BE2C (cell line): Measurements from ENCODE around the gene FPR3.

ENCODE experiments used
- DNase-seq: peaks from one replicate; pipeline ENCODE4 v3.0.0-alpha.2; 2020
- H3K27me3 ChIP-seq: fragments of 250-450 bp; sonication (Bioruptor Pico); 2 replicates; pipeline ENCODE4 v1.5.1; 2020; ENCODE audit warnings: mild to moderate bottlenecking
- H3K36me3 ChIP-seq: fragments of 250-450 bp; sonication (Bioruptor Pico); 2 replicates; pipeline ENCODE4 v1.5.1; 2020; ENCODE audit warnings: mild to moderate bottlenecking
- H3K4me1 ChIP-seq: fragments of 250-450 bp; sonication (Bioruptor Pico); 2 replicates; pipeline ENCODE4 v1.5.1; 2020
- H3K4me3 ChIP-seq: 2 replicates; pipeline ENCODE4 v1.5.1; 2011; ENCODE audit warnings: low read depth, low read length
- H3K9me3 ChIP-seq: fragments of 250-450 bp; sonication (Bioruptor Pico); 2 replicates; pipeline ENCODE4 v1.5.1; 2020
- CTCF ChIP-seq: IDR thresholded peaks from 2 replicates; pipeline ENCODE4 v1.5.1; 2012; ENCODE audit warnings: mild to moderate bottlenecking, low read depth, low read length

FPR3 gene

GRCh38 chr19:51780270-51780669 is 14.7 kb upstream of the FPR3 start:
- no peaks in the 10 kb centered on the region for H3K9me3 ChIP-seq

GRCh38 chr19:51781999-51782398 is 13.0 kb upstream of the FPR3 start:
- Histone ChIP-seq H3K4me3 (no peak overlapping the region), H3K9me3 (no peaks in the 10 kb centered on the region), H3K36me3 (no peaks in the 10 kb centered on the region), H3K4me1 (no peaks in the 10 kb centered on the region), H3K27me3 (no peaks in the 10 kb centered on the region; the same call in none of the 2 replicates)
- TF ChIP-seq CTCF: no peak
- DNase-seq: no peak

More at GRCh38 chr19:51780270-51780669, 14.7 kb upstream of the FPR3 start:
- Histone ChIP-seq H3K4me3 (no peak overlapping the region), H3K36me3 (no peaks in the 10 kb centered on the region), H3K4me1 (no peaks in the 10 kb centered on the region), H3K27me3 (no peaks in the 10 kb centered on the region; the same call in none of the 2 replicates)
- no peak for DNase-seq
- TF ChIP-seq CTCF: no peak

- TF ChIP-seq CTCF: peak; percentile 48
- DNase-seq: no peak
- no peaks in the 10 kb centered on the region for H3K9me3 ChIP-seq
- no peak overlapping the region for H3K4me3 ChIP-seq
- no peaks in the 10 kb centered on the region; the same call in none of the 2 replicates for H3K27me3 ChIP-seq
- no peaks in the 10 kb centered on the region for H3K36me3 ChIP-seq
- H3K4me1 ChIP-seq: no peaks in the 10 kb centered on the region
Observed at GRCh38 chr19:51783372-51783771, 11.6 kb upstream of the FPR3 start.

GRCh38 chr19:51784109-51784785 is 10.7 kb upstream of the FPR3 start:
- no peak overlapping the region for H3K4me3 ChIP-seq
- DNase-seq: no peak
- H3K36me3 ChIP-seq: no peaks in the 10 kb centered on the region
- H3K9me3 ChIP-seq: no peaks in the 10 kb centered on the region
- no peak for TF ChIP-seq CTCF
- no peaks in the 10 kb centered on the region for H3K4me1 ChIP-seq
- no peaks in the 10 kb centered on the region for H3K27me3 ChIP-seq

- Histone ChIP-seq H3K27me3 (no peaks in the 10 kb centered on the region), H3K36me3 (no peaks in the 10 kb centered on the region), H3K4me1 (no peaks in the 10 kb centered on the region), H3K4me3 (no peak overlapping the region), H3K9me3 (no peaks in the 10 kb centered on the region)
- no peak for DNase-seq
- no peak for TF ChIP-seq CTCF
Observed at GRCh38 chr19:51784922-51785690, 9.9 kb upstream of the FPR3 start.
